Stimulated activated effector memory CD8-positive, alpha-beta T cell treated with anti-CD3 and anti-CD28 coated beads, Interleukin-12 subunit alpha, Interleukin-12 subunit beta, amount 100 ng/mL, for 72 hours (primary cell): ENCODE measurements around the gene MRPL57.
"Not testable (repeated sequence)": the region's sequence is repeated elsewhere in the genome, so short reads cannot be mapped to it uniquely, and the experiment has no call there.

Experiments used
- ATAC-seq: fragments of 150-1000 bp; cut with Tn5 transposase; 2 replicates; pipeline ENCODE4 v1.10.0; 2021
- DNase-seq, 2 donors: peaks; one replicate each; pipeline ENCODE4 v3.0.0; 2021 to 2022; ENCODE audit warnings: low spot score in 2 of 2
- H3K27ac Mint-ChIP-seq: one replicate; pipeline ENCODE4 v1.8.0; 2022; ENCODE audit warnings: mild to moderate bottlenecking, mixed read lengths
- H3K36me3 Mint-ChIP-seq: one replicate; pipeline ENCODE4 v1.8.0; 2022; ENCODE audit warnings: mild to moderate bottlenecking, mixed read lengths
- H3K4me1 Mint-ChIP-seq: one replicate; pipeline ENCODE4 v1.8.0; 2022; ENCODE audit warnings: mixed read lengths
- H3K4me3 Mint-ChIP-seq: one replicate; pipeline ENCODE4 v1.8.0; 2022; ENCODE audit warnings: mild to moderate bottlenecking, mixed read lengths
- H3K9me3 Mint-ChIP-seq: one replicate; pipeline ENCODE4 v1.8.0; 2022; ENCODE audit warnings: mixed read lengths

MRPL57 gene

GRCh38 chr13:21216332-21216731 lies 39.9 kb downstream of the MRPL57 start:
- no peak overlapping the region for H3K4me3 Mint-ChIP-seq
- ATAC-seq = no peak
- peaks cover 10% of the 10 kb centered on the region for H3K9me3 Mint-ChIP-seq
- H3K36me3 Mint-ChIP-seq = no peaks in the 10 kb centered on the region
- peaks cover 16% of the 10 kb centered on the region for H3K4me1 Mint-ChIP-seq
- no peak overlapping the region for H3K27ac Mint-ChIP-seq
- DNase-seq = no peak

DNA sequence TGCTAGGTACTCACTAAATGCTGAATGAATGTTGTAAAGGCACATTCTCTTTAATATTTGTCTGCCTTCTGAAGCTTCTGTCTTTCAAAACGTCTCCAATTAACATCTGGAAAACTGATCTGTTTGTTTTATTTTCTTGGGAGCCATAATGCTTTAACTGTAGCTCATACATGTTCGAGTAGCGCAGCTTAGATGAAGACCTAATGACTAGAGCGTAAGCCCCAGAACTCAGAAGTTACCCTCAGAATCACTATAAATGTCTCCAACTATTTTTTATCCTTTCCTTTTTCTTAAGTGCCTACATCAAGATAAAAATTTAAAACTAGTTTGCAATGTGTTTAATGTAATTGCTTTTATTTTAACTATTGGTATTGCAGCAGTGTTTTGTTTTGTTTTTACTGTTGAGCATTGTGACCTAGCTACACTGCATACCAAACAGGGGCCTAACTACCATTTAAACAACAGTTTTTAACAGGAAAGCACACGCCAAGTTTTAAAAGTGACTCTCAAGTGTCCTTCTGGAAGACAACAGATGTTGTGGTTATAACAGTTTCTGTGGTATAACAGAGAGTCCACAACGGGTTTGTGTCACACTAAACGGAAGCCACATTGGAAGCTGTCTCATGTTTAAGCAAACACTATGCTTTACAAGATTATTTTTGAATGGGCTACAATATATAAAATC lies 42.0 kb downstream of the MRPL57 start:
- peaks cover 16% of the 10 kb centered on the region for H3K4me1 Mint-ChIP-seq
- H3K9me3 Mint-ChIP-seq = peaks cover 12% of the 10 kb centered on the region
- no peaks in the 10 kb centered on the region for H3K36me3 Mint-ChIP-seq
- peak overlapping the region; percentile 75 for H3K27ac Mint-ChIP-seq
- DNase-seq (no peak), ATAC-seq (peak; percentile 96)
- H3K4me3 Mint-ChIP-seq = peak overlapping the region; percentile 42

- Mint-ChIP-seq H3K9me3 (peaks cover 12% of the 10 kb centered on the region), H3K27ac (peak overlapping the region; percentile 75), H3K4me3 (peak overlapping the region; percentile 42), H3K36me3 (no peaks in the 10 kb centered on the region), H3K4me1 (peaks cover 16% of the 10 kb centered on the region)
- DNase-seq = peak in 1 of 2 donors; percentile 55
- peak; percentile 82 for ATAC-seq
These were observed 42.6 kb downstream of the MRPL57 start for GRCh38 chr13:21219036-21219381.

DNA sequence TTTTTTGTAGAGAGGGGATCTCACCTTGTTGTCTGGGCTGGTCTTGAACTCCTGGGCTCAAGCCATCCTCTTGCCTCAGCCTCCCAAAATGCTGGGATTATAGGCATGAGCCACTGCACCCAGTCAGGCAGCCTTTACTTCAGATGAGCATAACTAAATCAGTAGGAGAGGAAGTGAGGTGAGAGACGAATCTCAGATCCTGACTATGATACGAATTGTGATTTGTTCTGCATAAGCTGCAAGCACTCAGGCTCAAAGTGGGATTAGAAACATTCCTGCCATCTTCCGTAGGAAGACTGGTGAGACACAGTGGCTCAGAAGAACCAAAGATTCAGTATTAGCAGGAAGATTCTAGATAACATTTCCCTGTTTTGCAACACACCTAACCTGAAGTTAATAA lies 43.3 kb downstream of the MRPL57 start:
- not testable (repeated sequence) for H3K36me3 Mint-ChIP-seq, ATAC-seq, DNase-seq
- H3K4me3 Mint-ChIP-seq = peak overlapping the region; percentile 42
- peaks cover 12% of the 10 kb centered on the region for H3K9me3 Mint-ChIP-seq
- H3K27ac Mint-ChIP-seq = peak overlapping the region; percentile 75
- peaks cover 16% of the 10 kb centered on the region for H3K4me1 Mint-ChIP-seq

DNA sequence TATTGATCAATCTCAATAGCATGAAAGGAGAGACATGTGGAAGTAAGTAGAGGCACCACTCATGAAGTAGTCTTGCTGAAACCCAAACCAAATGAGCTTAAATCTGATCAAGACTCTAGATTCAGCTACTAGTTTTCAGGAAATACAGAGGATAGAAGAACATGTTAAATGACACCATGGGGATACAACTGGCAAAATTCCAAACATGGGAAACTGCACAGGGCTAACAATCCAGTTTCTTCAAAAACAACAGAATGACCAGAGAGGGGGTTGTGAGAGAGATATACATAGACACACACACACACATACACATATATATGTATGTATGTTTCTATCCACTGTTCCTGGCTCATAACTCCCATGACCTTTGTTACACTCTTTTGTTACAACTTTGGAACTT lies 44.8 kb downstream of the MRPL57 start:
- no peak overlapping the region for H3K4me3 Mint-ChIP-seq
- DNase-seq = no peak
- H3K4me1 Mint-ChIP-seq = peaks cover 16% of the 10 kb centered on the region
- H3K9me3 Mint-ChIP-seq = peaks cover 12% of the 10 kb centered on the region
- no peak overlapping the region for H3K27ac Mint-ChIP-seq
- H3K36me3 Mint-ChIP-seq = no peaks in the 10 kb centered on the region
- no peak for ATAC-seq

- Mint-ChIP-seq H3K27ac (no peak overlapping the region), H3K4me3 (no peak overlapping the region), H3K9me3 (peaks cover 12% of the 10 kb centered on the region), H3K36me3 (no peaks in the 10 kb centered on the region), H3K4me1 (no peaks in the 10 kb centered on the region)
- no peak for DNase-seq
- ATAC-seq = no peak
These were observed 48.6 kb downstream of the MRPL57 start for GRCh38 chr13:21225082-21225481.

DNA sequence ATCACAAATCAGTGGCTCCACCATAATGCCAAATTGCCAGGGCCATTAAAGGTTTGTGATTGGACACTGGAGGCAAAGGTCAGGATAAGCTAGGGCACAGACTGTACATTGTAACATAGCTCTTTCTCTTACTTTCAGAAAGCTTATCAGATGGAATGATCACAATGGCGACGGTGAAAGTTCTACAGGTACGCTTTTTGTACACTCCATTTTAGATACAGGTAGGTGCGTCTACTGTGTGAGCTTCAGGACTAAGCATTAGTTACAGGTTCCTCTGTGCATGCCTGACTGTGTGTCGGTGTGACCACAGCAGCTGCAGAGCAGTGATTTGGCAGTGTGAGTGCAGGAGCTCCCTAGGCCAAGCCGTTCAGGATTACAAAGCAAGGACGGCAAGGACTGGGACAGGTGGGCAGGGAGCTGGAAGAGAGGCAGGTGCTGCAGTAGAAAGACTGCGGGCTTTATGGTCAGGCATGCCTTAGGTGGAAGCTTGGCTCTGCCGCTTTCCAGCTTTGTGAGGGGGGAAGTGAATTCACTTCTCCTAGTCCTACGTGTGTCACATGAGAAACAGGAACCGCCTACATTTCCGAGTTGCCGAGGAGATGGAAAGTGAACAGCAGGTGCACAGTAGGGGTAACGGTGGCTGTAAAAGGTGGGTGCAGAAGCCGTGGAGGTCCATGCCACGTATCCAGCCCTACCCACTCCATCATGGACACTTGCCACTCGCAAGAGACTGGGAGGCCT lies 49.6 kb downstream of the MRPL57 start:
- Mint-ChIP-seq H3K4me3 (no peak overlapping the region), H3K4me1 (no peaks in the 10 kb centered on the region), H3K36me3 (no peaks in the 10 kb centered on the region), H3K27ac (no peak overlapping the region), H3K9me3 (peaks cover 10% of the 10 kb centered on the region)
- ATAC-seq (no peak), DNase-seq (peak in 1 of 2 donors; percentile 25)

DNA sequence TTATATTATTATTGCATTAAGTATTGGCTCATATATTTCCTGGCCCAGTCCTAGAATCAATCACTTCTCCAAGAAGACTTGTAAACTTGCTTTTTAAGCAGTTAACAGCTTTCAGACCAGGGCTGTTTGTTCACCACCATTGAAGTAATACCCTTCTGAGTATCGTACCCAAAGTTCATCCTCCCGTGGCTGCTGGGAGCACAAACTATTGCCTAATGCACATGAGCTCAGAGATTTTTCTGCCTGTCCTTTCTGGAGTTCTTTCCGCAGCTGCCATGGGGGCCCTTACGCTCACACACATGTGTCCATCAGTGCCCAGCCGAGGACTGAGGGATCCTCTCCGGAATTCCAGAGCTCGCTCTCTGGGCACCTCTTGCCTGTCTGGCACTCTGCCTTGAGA lies 51.5 kb downstream of the MRPL57 start:
- no peak overlapping the region for H3K4me3 Mint-ChIP-seq
- H3K9me3 Mint-ChIP-seq = no peaks in the 10 kb centered on the region
- no peak for DNase-seq
- H3K4me1 Mint-ChIP-seq = no peaks in the 10 kb centered on the region
- no peak overlapping the region for H3K27ac Mint-ChIP-seq
- H3K36me3 Mint-ChIP-seq = no peaks in the 10 kb centered on the region
- no peak for ATAC-seq
